ENCODE data around the gene USP28.
A peak's percentile ranks its signal among the peaks of the same experiment; 100 is the strongest.

USP28 gene

GRCh38 chr11:113894421-113894996, 19.1 kb upstream of the USP28 start:
- TF ChIP-seq CTCF (IDR thresholded peaks at IDR 0.05; ENCODE audit: insufficient read depth, low read length) (no peak), SPI1 (IDR thresholded peaks at IDR 0.05; ENCODE audit: borderline replicate concordance, low read depth) (no peak), POLR2AphosphoS5 (IDR thresholded peaks at IDR 0.05; ENCODE audit: low read depth) (0 out of 2 replicates have a peak, but pooled peaks have one; percentile 20), REST (IDR thresholded peaks at IDR 0.05; ENCODE audit: insufficient replicate concordance, low read depth) (no peak)
- no peak overlapping the region for H3K27ac ChIP-seq (replicated peaks)
- H3K4me3 ChIP-seq (replicated peaks; ENCODE audit: insufficient read depth, low read length): no peak overlapping the region
- no peak for DNase-seq (ENCODE audit: low read depth in 1 of 2, low spot score in 1 of 2)
- no peaks in the 10 kb centered on the region for H3K27me3 ChIP-seq (ENCODE audit: insufficient read depth, poor library complexity, severe bottlenecking)

- H3K27me3 ChIP-seq (ENCODE audit: insufficient read depth, poor library complexity, severe bottlenecking): no peaks in the 10 kb centered on the region
- no peak overlapping the region for H3K27ac ChIP-seq (replicated peaks)
- no peak overlapping the region for H3K4me3 ChIP-seq (replicated peaks; ENCODE audit: insufficient read depth, low read length)
- no peak for TF ChIP-seq SPI1 (IDR thresholded peaks at IDR 0.05; ENCODE audit: borderline replicate concordance, low read depth)
- TF ChIP-seq CTCF (IDR thresholded peaks at IDR 0.05; ENCODE audit: insufficient read depth, low read length): no peak
- TF ChIP-seq GABPA (IDR thresholded peaks at IDR 0.05; ENCODE audit: low read depth): no peak
- TF ChIP-seq POLR2AphosphoS5 (IDR thresholded peaks at IDR 0.05; ENCODE audit: low read depth): no peak
- no peak for TF ChIP-seq REST (IDR thresholded peaks at IDR 0.05; ENCODE audit: insufficient replicate concordance, low read depth)
- DNase-seq (ENCODE audit: low read depth in 1 of 2, low spot score in 1 of 2): no peak
Measured at GRCh38 chr11:113888848-113889247, 13.5 kb upstream of the USP28 start.

- TF ChIP-seq POLR2AphosphoS5 (IDR thresholded peaks at IDR 0.05; ENCODE audit: low read depth) (no peak), GABPA (IDR thresholded peaks at IDR 0.05; ENCODE audit: low read depth) (no peak), SPI1 (IDR thresholded peaks at IDR 0.05; ENCODE audit: borderline replicate concordance, low read depth) (no peak), REST (IDR thresholded peaks at IDR 0.05; ENCODE audit: insufficient replicate concordance, low read depth) (no peak), CTCF (IDR thresholded peaks at IDR 0.05; ENCODE audit: insufficient read depth, low read length) (no peak)
Measured at GRCh38 chr11:113885897-113886296, 10.5 kb upstream of the USP28 start.

More at GRCh38 chr11:113885897-113886296, 10.5 kb upstream of the USP28 start:
- H3K27me3 ChIP-seq (ENCODE audit: insufficient read depth, poor library complexity, severe bottlenecking): no peaks in the 10 kb centered on the region
- H3K27ac ChIP-seq (replicated peaks): no peak overlapping the region
- H3K4me3 ChIP-seq (replicated peaks; ENCODE audit: insufficient read depth, low read length): no peak overlapping the region
- DNase-seq (ENCODE audit: low read depth in 1 of 2, low spot score in 1 of 2): no peak

Data from HL-60 (cell line).